OCI-LY7 (cell line): ENCODE results near the gene WNK2.

ENCODE experiments used
- CTCF ChIP-seq: fragments of 200-600 bp; sonication (generic); conservative IDR thresholded peaks from 2 replicates; pipeline ENCODE4 v1.5.1; 2014; ENCODE audit warnings: mild to moderate bottlenecking, antibody characterized with exemption, low read length, moderate library complexity, mixed read lengths
- EZH2phosphoT487 ChIP-seq: fragments of 200-600 bp; sonication (generic); IDR thresholded peaks from 2 replicates; pipeline ENCODE4 v1.6.1; 2018; ENCODE audit warnings: low read depth, borderline replicate concordance, mild to moderate bottlenecking, mixed run types, antibody characterized with exemption, low read length, moderate library complexity, mixed read lengths

- TF ChIP-seq CTCF (no peak), EZH2phosphoT487 (no peak)
These were observed 16.8 kb upstream of the WNK2 start for GRCh38 chr9:93167185-93167584.
